Activated CD4-positive, alpha-beta memory T cell treated with anti-CD3 and anti-CD28 coated beads for 36 hours (primary cell): ENCODE data around the gene DGCR6. TPM values are rescaled to one million over a fixed set of nuclear protein-coding genes. Genes with fewer than 3 reads are reported as not detected.
"Not testable (repeated sequence)": the region's sequence is repeated elsewhere in the genome, so short reads cannot be mapped to it uniquely, and the experiment has no call there.

Experiments used
- CTCF ChIA-PET: fragments of 350-600 bp; sonication (Branson Sonifier 250); formaldehyde crosslinking; loops from one replicate; lab custom pipeline; 2021; ENCODE audit warnings: antibody characterized with exemption, inconsistent platforms; lab: Charles Lee
- POLR2A ChIA-PET: fragments of 350-600 bp; sonication (Branson Sonifier 250); formaldehyde crosslinking; loops from one replicate; lab custom pipeline; 2021; ENCODE audit warnings: antibody characterized with exemption; lab: Charles Lee
- DNase-seq: peaks from one replicate; pipeline ENCODE4 v3.0.0-alpha.2; 2020
- H3K27ac Mint-ChIP-seq: one replicate; pipeline ENCODE4 v1.8.0; 2021; ENCODE audit warnings: mixed read lengths
- H3K27me3 Mint-ChIP-seq: one replicate; pipeline ENCODE4 v1.8.0; 2021; ENCODE audit warnings: mixed read lengths
- H3K36me3 Mint-ChIP-seq: one replicate; pipeline ENCODE4 v1.8.0; 2021; ENCODE audit warnings: mixed read lengths
- H3K4me1 Mint-ChIP-seq: one replicate; pipeline ENCODE4 v1.8.0; 2021; ENCODE audit warnings: low read depth, mixed read lengths
- H3K4me3 Mint-ChIP-seq: one replicate; pipeline ENCODE4 v1.8.0; 2021; ENCODE audit warnings: mild to moderate bottlenecking, mixed read lengths
- H3K9me3 Mint-ChIP-seq: one replicate; pipeline ENCODE4 v1.8.0; 2021; ENCODE audit warnings: mixed read lengths
- intact Hi-C: fragments of 100-400 bp; cut with micrococcal nuclease; formaldehyde crosslinking; loops from one replicate; pipeline ENCODE4 v1.15.1; 2023
- total RNA-seq, 2 experiments: library from RNA; stranded (reverse); gene quantifications; one replicate each; pipeline ENCODE4 v1.2.3, GENCODE V29; 2021

DGCR6 gene
- total RNA-seq, 2 experiments from 2014 or later: 0.80 to 0.95 TPM

- DNase-seq: no peak
- Mint-ChIP-seq H3K27me3 (no peaks in the 10 kb centered on the region), H3K4me3 (no peak within 1 kb of the TSS), H3K27ac (no peak within 1 kb of the TSS), H3K4me1 (no peaks in the 10 kb centered on the region), H3K36me3 (no peaks in the 10 kb centered on the region), H3K9me3 (no peaks in the 10 kb centered on the region)
- CTCF ChIA-PET: no interaction called here
- POLR2A ChIA-PET: no interaction called here
- intact Hi-C loops: no loop called here
Measured at GRCh38 chr22:18935889-18936529, 29.9 kb downstream of the DGCR6 start, which contains the start of gene PRODH. Gene PRODH (minus strand): TSS chr22:18936293. CDS start chr22:18936287, 6 bp downstream.

DNA sequence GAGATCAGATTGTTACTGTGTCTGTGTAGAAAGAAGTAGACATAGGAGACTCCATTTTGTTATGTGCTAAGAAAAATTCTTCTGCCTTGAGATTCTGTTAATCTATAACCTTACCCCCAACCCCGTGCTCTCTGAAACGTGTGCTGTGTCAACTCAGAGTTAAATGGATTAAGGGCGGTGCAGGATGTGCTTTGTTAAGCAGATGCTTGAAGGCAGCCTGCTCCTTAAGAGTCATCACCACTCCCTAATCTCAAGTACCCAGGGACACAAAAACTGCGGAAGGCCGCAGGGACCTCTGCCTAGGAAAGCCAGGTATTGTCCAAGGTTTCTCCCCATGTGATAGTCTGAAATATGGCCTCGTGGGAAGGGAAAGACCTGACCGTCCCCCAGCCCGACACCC is 32.6 kb downstream of the DGCR6 start:
- H3K9me3 Mint-ChIP-seq, H3K4me3 Mint-ChIP-seq, H3K36me3 Mint-ChIP-seq, POLR2A ChIA-PET, H3K4me1 Mint-ChIP-seq, H3K27me3 Mint-ChIP-seq, H3K27ac Mint-ChIP-seq, DNase-seq, intact Hi-C loops: not testable (repeated sequence)
- CTCF ChIA-PET: interaction anchor here (0.6 kb wide), 1 partner anchor 153 kb away, joined by 3 read pairs; no protein-coding TSS in a partner anchor

- H3K27ac Mint-ChIP-seq, H3K4me3 Mint-ChIP-seq, H3K9me3 Mint-ChIP-seq, DNase-seq, H3K36me3 Mint-ChIP-seq, H3K4me1 Mint-ChIP-seq, intact Hi-C loops, POLR2A ChIA-PET, CTCF ChIA-PET: not testable (repeated sequence)
- peaks cover 14% of the 10 kb centered on the region for H3K27me3 Mint-ChIP-seq
Measured at GRCh38 chr22:18947105-18947504, 41.0 kb downstream of the DGCR6 start.

GRCh38 chr22:18947905-18948304 is 41.8 kb downstream of the DGCR6 start:
- Mint-ChIP-seq H3K27me3 (peaks cover 14% of the 10 kb centered on the region), H3K27ac (no peak overlapping the region), H3K4me1 (no peaks in the 10 kb centered on the region), H3K36me3 (no peaks in the 10 kb centered on the region), H3K4me3 (no peak overlapping the region), H3K9me3 (no peaks in the 10 kb centered on the region)
- intact Hi-C loops: no loop called here
- ChIA-PET CTCF (no interaction called here), POLR2A (no interaction called here)
- no peak for DNase-seq

GRCh38 chr22:18950141-18950540 is 44.0 kb downstream of the DGCR6 start:
- H3K27me3 Mint-ChIP-seq: peaks cover 18% of the 10 kb centered on the region
- intact Hi-C loops: no loop called here
- POLR2A ChIA-PET: no interaction called here
- no peak for DNase-seq
- CTCF ChIA-PET: no interaction called here
- no peaks in the 10 kb centered on the region for H3K4me1 Mint-ChIP-seq
- H3K9me3 Mint-ChIP-seq: no peaks in the 10 kb centered on the region
- no peaks in the 10 kb centered on the region for H3K36me3 Mint-ChIP-seq
- H3K27ac Mint-ChIP-seq: no peak overlapping the region
- no peak overlapping the region for H3K4me3 Mint-ChIP-seq

DNA sequence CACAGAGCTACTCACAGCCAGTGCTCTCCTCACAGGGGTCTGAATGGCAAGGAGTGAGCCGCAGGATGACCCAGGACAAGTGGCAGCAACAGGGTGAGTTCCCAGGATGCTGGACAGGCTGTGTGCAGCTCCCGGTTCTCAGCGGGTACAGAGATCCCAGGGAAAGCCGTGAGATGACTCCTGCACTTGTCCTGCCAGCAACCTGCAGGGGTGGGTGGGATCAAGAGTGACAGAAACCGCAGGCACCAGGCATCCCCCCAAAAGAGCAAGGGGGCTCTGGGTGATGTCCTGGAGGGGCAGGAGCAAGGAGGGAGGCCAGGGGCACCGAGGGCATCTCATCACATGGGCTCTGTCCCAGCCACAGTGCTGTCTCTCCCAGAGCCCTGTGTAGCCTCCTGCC is 45.9 kb downstream of the DGCR6 start:
- ChIA-PET POLR2A (no interaction called here), CTCF (no interaction called here)
- Mint-ChIP-seq H3K27me3 (peaks cover 20% of the 10 kb centered on the region), H3K36me3 (no peaks in the 10 kb centered on the region), H3K4me1 (no peaks in the 10 kb centered on the region), H3K27ac (no peak overlapping the region), H3K4me3 (no peak overlapping the region), H3K9me3 (no peaks in the 10 kb centered on the region)
- intact Hi-C loops: no loop called here
- no peak for DNase-seq

DNA sequence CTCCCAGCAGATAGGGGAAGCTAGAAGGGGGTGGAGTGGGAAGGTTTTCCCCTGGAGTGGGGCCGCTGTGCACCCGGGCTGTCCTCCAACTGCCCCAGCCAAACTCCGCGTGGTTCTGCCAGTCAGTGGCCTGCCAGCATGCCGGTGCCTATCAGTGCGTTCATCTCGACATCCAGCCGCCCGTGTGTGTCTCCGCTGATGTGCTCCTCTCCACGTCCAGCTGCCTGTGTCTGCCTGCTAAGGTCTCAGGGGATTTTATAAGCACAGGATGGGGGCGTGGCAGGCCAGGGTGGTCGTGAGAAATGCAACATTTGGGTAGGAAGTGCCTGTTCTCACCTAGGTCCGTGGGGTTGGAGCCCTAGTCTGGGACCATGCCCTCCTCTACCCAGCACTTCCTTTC is 47.0 kb downstream of the DGCR6 start:
- intact Hi-C loops, DNase-seq, H3K4me3 Mint-ChIP-seq, H3K27ac Mint-ChIP-seq, H3K4me1 Mint-ChIP-seq, POLR2A ChIA-PET, H3K9me3 Mint-ChIP-seq, H3K36me3 Mint-ChIP-seq, CTCF ChIA-PET: not testable (repeated sequence)
- H3K27me3 Mint-ChIP-seq: peaks cover 18% of the 10 kb centered on the region

DNA sequence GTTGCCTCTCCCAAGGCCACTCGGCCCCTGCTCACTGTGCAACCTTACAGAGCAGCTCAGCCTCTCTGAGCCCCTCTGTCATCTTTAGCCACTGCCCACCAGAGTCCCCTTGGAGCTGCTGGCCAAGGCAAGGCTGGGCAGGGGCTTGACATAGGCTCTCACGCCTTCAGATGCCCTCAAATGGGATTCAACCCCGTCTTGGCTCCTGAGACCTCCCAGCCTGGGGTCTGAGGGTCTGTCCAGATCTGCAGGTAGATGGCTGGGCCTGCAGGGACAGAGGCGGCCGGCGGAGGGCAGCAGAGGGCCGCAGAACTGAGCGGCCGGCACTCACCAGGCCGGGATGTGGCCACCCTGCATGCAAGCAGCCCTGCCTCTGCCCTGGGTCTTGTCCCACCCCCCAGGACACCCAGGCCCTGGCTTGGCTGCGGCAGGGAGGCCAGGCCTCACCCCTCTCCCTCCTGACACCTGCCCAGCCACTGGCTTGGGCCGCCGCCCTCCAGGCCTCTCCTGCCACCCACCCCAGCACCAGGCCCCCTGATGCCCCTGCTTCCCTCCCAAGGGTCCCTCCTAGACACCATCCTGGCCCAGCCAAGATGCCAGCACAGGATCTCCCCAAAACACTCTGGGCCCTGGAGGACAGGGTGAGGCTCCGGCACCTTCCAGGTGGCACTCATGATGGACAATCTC is 48.3 kb downstream of the DGCR6 start:
- H3K9me3 Mint-ChIP-seq, POLR2A ChIA-PET, H3K4me1 Mint-ChIP-seq, intact Hi-C loops, H3K4me3 Mint-ChIP-seq, H3K27ac Mint-ChIP-seq, H3K36me3 Mint-ChIP-seq: not testable (repeated sequence)
- peak; percentile 69 for DNase-seq
- peaks cover 10% of the 10 kb centered on the region for H3K27me3 Mint-ChIP-seq
- CTCF ChIA-PET: interaction anchor here (0.7 kb wide), 1 partner anchor 189 kb away, joined by 3 read pairs; the partner anchor contains the start of gene ESS2

GRCh38 chr22:18954990-18955571 is 49.0 kb downstream of the DGCR6 start:
- CTCF ChIA-PET: interaction anchor here (0.7 to 1.2 kb wide), 2 partner anchors 190 to 675 kb away, joined by 3 read pairs; partner anchors contain the start of gene ESS2
- Mint-ChIP-seq H3K27ac (no peak overlapping the region), H3K4me1 (no peaks in the 10 kb centered on the region), H3K36me3 (no peaks in the 10 kb centered on the region), H3K4me3 (no peak overlapping the region), H3K27me3 (peaks cover 9% of the 10 kb centered on the region), H3K9me3 (no peaks in the 10 kb centered on the region)
- no peak for DNase-seq
- POLR2A ChIA-PET: no interaction called here
- intact Hi-C loops: no loop called here

- peaks cover 9% of the 10 kb centered on the region for H3K27me3 Mint-ChIP-seq
- H3K27ac Mint-ChIP-seq: no peak overlapping the region
- no peaks in the 10 kb centered on the region for H3K36me3 Mint-ChIP-seq
- ChIA-PET CTCF (interaction anchor here (0.7 to 1.2 kb wide), 2 partner anchors 189 to 674 kb away, joined by 3 read pairs; partner anchors contain the start of gene ESS2), POLR2A (no interaction called here)
- no peaks in the 10 kb centered on the region for H3K4me1 Mint-ChIP-seq
- intact Hi-C loops: no loop called here
- no peak overlapping the region for H3K4me3 Mint-ChIP-seq
- H3K9me3 Mint-ChIP-seq: no peaks in the 10 kb centered on the region
- DNase-seq: no peak
Measured at GRCh38 chr22:18955696-18956095, 49.6 kb downstream of the DGCR6 start.

DNA sequence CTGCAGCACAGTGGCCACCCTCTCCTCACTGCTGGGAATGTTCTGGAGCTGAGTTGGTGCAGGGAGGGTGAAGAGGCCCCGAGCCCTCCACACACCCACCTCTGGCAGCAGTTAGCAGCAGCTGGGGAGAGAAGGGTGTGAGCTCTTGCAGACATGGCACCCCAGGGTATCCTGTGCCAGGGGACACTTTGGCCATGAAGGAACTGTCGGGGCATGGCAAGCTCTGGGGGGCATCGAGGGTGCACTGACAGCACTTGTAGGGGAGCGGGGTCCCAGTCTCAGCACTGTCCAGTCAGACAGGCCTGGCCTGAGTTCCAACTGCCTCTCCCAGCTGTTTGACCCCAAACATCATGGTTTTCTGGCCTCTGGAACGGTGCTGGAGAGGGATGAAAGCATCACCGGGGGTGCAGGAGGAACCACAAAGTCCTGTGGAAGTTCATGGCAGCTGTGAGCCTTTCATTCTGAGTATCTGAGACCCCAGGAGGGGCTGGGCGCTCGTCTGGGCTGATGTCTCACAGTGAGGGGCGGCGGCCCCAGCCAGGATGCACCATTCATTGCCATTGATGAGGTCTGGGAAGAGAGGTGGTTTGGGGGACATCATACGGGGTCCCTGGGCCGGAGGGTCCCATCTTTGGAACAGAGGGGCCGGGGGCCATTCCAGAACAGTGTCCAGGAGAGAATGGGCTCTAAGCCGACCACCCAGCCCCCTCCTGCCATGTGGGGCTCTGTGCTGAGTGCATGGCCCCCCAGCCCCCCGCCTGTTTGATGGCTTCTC is 50.2 kb downstream of the DGCR6 start:
- H3K36me3 Mint-ChIP-seq, H3K9me3 Mint-ChIP-seq, H3K27ac Mint-ChIP-seq, POLR2A ChIA-PET, H3K27me3 Mint-ChIP-seq, H3K4me1 Mint-ChIP-seq, H3K4me3 Mint-ChIP-seq, DNase-seq, intact Hi-C loops: not testable (repeated sequence)
- CTCF ChIA-PET: interaction anchor here (1.2 kb wide), 1 partner anchor 673 kb away, joined by 3 read pairs; no protein-coding TSS in a partner anchor

GRCh38 chr22:18956956-18957355 is 50.8 kb downstream of the DGCR6 start:
- POLR2A ChIA-PET: not testable (repeated sequence)

More at GRCh38 chr22:18956956-18957355, 50.8 kb downstream of the DGCR6 start:
- CTCF ChIA-PET, H3K4me3 Mint-ChIP-seq, H3K27ac Mint-ChIP-seq, H3K36me3 Mint-ChIP-seq, DNase-seq, intact Hi-C loops, H3K4me1 Mint-ChIP-seq, H3K9me3 Mint-ChIP-seq, H3K27me3 Mint-ChIP-seq: not testable (repeated sequence)
